ENCODE measurements around the gene KIAA2012.
"Not testable (repeated sequence)": the region's sequence is repeated elsewhere in the genome, so short reads cannot be mapped to it uniquely, and the experiment has no call there.

KIAA2012 gene

GRCh38 chr2:202115479-202115971, 42.5 kb downstream of the KIAA2012 start:
- peak; percentile 87 to 89 for DNase-seq (ENCODE audit: low read depth in 2 of 2)

- DNase-seq (ENCODE audit: low read depth in 2 of 2) = no peak
These were observed 43.6 kb downstream of the KIAA2012 start for GRCh38 chr2:202116691-202117090.

GRCh38 chr2:202118168-202118567, 45.1 kb downstream of the KIAA2012 start:
- DNase-seq (ENCODE audit: low read depth in 2 of 2) = no peak

GRCh38 chr2:202120828-202121227, 47.8 kb downstream of the KIAA2012 start:
- DNase-seq (ENCODE audit: low read depth in 2 of 2) = no peak

- no peak for DNase-seq (ENCODE audit: low read depth in 2 of 2)
These were observed 48.6 kb downstream of the KIAA2012 start for GRCh38 chr2:202121532-202122162.

- no peak for DNase-seq (ENCODE audit: low read depth in 2 of 2)
These were observed 49.1 kb downstream of the KIAA2012 start for GRCh38 chr2:202122163-202122540.

DNA sequence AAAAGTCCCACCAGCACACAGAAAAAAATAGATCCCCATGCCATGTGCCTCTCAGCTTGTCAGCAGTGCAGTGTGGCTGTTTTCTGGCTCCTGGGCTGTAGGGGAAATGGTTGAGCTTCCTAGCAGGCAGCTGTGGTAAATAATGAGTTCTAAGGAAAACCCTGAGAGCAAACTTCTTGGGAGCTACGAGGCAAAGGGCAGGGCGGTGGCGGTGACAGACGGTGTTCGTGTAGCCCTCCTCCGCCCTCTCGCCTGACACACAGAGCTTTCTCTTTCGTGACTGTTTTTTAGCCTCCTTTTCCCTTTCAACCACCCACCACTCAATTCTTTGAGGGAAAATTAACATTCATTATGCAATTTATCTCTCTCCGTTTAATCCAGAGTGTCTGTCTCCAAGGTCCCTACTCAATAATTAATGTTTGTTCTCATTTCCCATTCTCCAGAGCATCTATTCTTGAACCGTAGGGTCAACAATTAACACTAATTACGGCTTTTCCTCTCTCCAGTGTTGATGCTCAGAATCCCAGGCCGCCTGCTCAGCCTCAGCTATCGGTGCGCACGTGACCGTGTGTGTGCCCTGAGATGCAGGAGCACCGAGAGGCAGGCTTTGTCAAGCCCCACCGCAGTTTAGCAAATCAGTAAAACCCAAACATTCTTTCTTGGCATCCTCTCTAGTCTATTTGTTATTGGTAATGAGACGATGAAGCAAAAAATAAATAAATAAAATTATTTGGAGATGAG, 50.1 kb downstream of the KIAA2012 start:
- DNase-seq (ENCODE audit: low read depth in 2 of 2) = no peak

DNA sequence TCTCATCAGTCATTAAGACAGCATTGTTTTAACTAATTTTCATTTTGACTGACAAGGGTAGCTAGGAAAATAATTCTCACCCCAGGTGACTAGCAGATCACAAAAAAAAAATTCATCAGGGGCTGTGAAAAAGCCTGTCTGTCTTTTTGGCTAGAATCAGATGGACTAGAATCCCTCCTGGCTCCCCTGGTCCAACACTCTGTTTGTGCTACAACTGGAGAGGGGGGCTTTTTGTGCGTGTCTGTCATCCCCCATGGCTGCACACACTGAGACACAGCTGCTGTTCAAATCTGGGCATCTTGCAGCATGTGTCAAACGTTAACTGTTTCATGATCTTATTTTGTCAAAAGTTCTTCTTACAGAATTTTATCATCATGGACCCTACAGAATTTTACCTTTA, 51.2 kb downstream of the KIAA2012 start:
- no peak for DNase-seq (ENCODE audit: low read depth in 2 of 2)

DNA sequence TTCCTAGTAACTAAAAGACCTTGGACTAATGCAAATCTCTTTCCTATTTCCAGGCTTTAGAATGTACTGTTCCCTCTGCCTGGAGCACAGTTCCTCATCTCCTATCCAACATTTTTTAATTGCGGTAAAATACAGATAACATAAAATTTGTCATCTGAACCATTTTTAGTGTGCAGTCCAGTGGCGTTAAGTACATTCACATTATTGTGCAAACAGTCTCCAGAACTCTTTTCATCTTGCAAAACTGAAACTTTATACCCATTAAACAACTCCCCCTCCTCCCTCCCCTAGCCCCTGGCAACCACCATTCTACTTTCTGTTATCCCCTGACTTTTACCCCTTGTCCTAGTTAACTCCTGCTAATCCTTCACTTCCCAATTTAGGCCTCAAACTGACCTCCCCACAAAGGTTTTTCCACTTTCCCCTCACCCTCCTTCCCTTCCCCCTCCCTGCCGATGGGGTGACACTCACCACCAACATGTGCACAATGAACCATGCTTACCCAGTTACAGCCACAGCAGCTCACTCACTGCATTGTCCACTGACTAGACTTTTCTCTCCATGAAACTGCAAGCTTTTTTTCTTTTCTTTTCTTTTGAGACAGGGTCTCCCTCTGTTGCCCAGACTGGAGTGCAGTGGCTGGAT, 54.8 kb downstream of the KIAA2012 start:
- no peak for DNase-seq (ENCODE audit: low read depth in 2 of 2)

GRCh38 chr2:202129841-202130240, 56.8 kb downstream of the KIAA2012 start:
- DNase-seq (ENCODE audit: low read depth in 2 of 2) = no peak

DNA sequence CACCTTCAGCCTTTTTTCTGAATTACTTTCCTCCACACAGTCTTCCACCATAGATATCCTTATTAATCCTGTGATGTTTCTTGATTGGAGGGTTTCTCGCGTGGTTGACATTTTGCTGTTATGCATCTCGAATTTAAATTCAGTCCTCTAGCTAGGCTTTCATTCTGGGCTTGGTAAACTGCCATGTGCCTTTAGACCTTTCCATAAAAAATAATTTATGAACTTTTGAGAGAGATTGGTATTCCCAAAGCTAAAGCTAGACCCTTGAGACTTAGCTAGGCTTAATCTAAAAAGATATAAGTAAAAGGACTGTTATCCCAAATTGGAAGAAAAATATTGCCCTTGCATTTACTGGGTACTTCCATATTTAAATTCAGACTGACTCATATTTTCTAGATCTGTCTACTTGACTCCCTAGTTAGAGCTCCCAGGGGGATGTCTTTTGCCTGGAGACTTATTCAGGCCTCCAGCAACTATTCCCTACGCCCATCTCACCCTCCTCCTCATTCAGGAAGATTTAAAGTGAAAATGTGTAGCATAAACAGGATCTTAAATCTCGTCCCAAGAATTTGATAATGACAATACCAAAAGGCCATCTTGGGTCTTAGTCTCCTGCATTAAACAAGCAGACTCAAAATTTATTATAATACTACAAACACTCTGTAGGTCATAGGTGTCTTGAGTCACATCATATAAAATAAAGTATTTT, 60.3 kb downstream of the KIAA2012 start:
- DNase-seq (ENCODE audit: low read depth in 2 of 2) = peak; percentile 59 to 63

- peak; percentile 70 to 71 for DNase-seq (ENCODE audit: low read depth in 2 of 2)
These were observed 60.8 kb downstream of the KIAA2012 start for GRCh38 chr2:202133909-202134265.

- peak; percentile 99 for DNase-seq (ENCODE audit: low read depth in 2 of 2)
These were observed 62.2 kb downstream of the KIAA2012 start for GRCh38 chr2:202135091-202135874.

DNA sequence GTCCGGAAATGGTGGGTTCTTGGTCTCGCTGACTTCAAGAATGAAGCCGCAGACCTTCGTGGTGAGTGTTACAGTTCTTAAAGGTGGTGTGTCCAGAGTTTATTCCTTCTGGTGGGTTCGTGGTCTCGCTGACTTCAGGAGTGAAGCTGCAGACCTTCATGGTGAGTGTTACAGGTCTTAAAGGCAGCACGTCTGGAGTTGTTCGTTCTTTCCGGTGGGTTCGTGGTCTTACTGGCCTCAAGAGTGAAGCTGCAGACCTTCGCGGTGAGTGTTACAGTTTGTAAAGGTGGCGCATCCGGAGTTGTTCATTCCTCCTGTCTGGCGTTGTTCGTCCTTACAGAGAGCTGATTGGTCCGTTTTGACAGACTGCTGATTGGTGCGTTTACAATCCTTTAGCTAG, 63.0 kb downstream of the KIAA2012 start:
- DNase-seq (ENCODE audit: low read depth in 2 of 2) = not testable (repeated sequence)

- no peak for DNase-seq (ENCODE audit: low read depth in 2 of 2)
These were observed 63.5 kb downstream of the KIAA2012 start for GRCh38 chr2:202136526-202136925.

DNA sequence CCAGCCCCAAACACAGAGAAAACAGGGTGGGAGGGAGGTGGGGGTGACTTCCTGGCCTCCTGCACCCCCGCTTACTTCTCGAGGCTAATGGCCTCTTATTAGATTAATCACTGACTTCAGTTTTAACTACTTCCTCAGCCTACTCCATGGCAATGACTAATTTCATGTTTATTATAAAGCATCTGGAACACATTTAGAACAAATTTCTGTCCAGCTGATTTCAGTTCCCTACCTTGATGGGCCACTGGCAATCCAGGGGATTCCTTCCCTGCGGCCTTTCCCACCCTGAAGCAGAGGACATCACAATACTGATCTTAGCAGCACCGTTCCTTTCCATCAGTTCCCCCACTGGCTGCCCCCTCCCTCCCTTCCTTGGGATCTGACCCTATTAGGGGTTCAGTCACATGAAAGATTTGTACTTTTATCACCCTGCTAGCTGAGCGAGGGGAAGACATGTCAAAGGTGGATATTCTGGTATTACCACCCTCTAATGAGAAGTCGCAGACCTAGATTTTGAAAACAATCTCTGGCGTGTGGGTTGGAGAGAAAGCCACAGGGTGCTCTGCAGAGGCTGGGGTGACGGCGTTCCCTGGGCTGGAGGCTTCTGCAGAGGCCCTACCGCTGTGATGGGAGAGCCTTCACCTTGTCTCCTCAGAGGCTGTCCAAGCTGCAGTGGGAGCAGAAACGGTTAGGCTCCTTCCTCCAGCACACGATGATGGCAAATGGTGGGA, 67.6 kb downstream of the KIAA2012 start:
- peak; percentile 55 to 60 for DNase-seq (ENCODE audit: low read depth in 2 of 2)

- no peak for DNase-seq (ENCODE audit: low read depth in 2 of 2)
These were observed 68.4 kb downstream of the KIAA2012 start for GRCh38 chr2:202141329-202141947.

DNA sequence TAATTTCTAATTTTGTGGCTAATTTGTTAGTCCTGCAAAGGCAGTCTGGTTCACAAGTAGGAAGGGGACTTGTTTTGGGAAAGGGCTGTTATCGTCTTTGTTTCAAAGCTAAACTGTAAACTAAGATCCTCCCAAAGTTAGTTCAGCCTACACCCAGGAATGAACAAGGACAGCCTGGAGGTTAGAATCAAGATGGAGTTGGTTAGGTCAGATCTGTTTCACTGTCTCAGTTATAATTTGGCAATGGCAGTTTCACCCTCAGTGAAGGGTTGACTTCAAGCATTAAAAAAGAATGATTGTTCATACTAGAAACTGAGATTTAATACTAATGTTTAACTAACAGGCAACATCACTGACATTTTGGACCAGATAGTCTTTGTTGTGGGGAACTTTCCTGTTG, 69.5 kb downstream of the KIAA2012 start:
- DNase-seq (ENCODE audit: low read depth in 2 of 2) = no peak

DNA sequence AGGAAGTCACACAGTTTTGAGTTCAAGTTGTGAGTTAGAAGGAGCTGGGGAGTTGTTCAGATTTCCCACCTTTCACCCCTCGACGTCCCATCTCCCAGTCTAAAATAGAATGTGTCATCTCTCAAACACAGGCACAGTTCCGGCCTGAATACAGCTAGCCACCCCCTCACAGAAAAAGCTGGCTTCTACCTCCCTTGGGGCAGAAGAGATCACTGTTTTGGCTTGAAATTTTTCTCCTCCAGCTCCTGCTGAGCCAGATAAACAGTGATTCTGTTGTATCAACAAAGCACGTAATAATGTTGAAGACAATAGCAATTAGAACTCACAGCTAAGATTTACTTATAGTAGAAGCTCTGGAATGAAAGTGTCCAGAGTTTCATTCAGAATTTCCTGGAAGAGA, 74.7 kb downstream of the KIAA2012 start:
- DNase-seq (ENCODE audit: low read depth in 2 of 2) = no peak

DNA sequence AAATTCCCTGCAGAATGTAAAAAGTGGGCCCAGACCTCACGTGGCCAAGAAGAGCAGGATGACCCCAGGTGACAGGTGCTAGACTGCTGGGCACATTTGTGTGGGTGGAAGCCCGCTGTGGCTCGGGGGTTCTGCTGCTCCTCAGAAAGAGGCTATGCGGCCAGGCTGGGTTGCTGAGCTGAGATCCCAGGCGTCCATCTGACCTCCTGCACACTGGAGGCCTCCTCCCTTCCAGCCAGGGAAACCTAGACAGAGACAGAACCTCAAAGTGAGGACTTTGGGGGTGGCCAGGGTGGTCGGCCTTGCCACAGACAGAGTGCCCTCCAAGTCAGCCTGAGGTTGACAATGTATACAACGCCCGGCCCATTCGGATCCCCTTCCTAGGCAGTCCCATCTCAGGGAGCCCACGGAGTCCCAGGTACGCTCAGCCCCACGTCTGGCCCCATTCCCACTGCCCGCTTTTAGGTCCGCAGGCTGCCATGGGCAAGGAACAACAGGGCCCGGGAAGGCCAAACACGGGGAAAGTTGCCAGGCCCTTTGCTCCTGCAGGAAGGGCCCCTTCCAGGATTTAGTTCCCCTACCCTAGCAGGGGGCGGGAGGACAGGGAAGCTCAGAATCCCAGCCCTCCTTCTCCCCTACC, 75.6 kb downstream of the KIAA2012 start:
- DNase-seq (ENCODE audit: low read depth in 2 of 2) = no peak

Data from fibroblast of skin of left quadriceps (primary cell).